ENCODE measurements around the gene DRD3. TPM values are rescaled to one million over a fixed set of nuclear protein-coding genes. Genes with fewer than 3 reads are reported as not detected.

DRD3 gene
- polyA plus RNA-seq, 1 donor from 2014 or later, result not detected

- no peaks in the 10 kb centered on the region for H4K20me1 ChIP-seq (ENCODE audit: insufficient read depth)
- H3K9me3 ChIP-seq (ENCODE audit: low read length), result no peaks in the 10 kb centered on the region
- H3K9ac ChIP-seq (ENCODE audit: low read length), result peak overlapping the region; percentile 46
- no peaks in the 10 kb centered on the region for H3K9me2 ChIP-seq (ENCODE audit: insufficient read depth, low read length)
- no peak overlapping the region for H3K27ac ChIP-seq (ENCODE audit: low read length)
- H3K4me3 ChIP-seq (ENCODE audit: low read length), result peak overlapping the region; percentile 60
- H3K36me3 ChIP-seq (ENCODE audit: insufficient read depth, low read length), result no peaks in the 10 kb centered on the region
- TF ChIP-seq EZH2 (IDR thresholded peaks at IDR 0.05; ENCODE audit: borderline replicate concordance, insufficient read depth, low read length, poor library complexity, severe bottlenecking) (no peak), MXI1 (conservative IDR thresholded peaks at IDR 0.05; ENCODE audit: poor library complexity, severe bottlenecking) (no peak), POLR2AphosphoS5 (IDR thresholded peaks at IDR 0.05) (no peak), RAD21 (conservative IDR thresholded peaks at IDR 0.05) (peak; percentile 93), SMC3 (conservative IDR thresholded peaks at IDR 0.05; ENCODE audit: poor library complexity) (peak; percentile 87), TAF1 (IDR thresholded peaks at IDR 0.05; ENCODE audit: low read depth) (no peak), EP300 (conservative IDR thresholded peaks at IDR 0.05; ENCODE audit: poor library complexity, severe bottlenecking) (peak; percentile 35), CTCF (IDR thresholded peaks at IDR 0.05; ENCODE audit: poor library complexity, severe bottlenecking) (peak; percentile 93)
- TF ChIP-seq, protein P1, sequence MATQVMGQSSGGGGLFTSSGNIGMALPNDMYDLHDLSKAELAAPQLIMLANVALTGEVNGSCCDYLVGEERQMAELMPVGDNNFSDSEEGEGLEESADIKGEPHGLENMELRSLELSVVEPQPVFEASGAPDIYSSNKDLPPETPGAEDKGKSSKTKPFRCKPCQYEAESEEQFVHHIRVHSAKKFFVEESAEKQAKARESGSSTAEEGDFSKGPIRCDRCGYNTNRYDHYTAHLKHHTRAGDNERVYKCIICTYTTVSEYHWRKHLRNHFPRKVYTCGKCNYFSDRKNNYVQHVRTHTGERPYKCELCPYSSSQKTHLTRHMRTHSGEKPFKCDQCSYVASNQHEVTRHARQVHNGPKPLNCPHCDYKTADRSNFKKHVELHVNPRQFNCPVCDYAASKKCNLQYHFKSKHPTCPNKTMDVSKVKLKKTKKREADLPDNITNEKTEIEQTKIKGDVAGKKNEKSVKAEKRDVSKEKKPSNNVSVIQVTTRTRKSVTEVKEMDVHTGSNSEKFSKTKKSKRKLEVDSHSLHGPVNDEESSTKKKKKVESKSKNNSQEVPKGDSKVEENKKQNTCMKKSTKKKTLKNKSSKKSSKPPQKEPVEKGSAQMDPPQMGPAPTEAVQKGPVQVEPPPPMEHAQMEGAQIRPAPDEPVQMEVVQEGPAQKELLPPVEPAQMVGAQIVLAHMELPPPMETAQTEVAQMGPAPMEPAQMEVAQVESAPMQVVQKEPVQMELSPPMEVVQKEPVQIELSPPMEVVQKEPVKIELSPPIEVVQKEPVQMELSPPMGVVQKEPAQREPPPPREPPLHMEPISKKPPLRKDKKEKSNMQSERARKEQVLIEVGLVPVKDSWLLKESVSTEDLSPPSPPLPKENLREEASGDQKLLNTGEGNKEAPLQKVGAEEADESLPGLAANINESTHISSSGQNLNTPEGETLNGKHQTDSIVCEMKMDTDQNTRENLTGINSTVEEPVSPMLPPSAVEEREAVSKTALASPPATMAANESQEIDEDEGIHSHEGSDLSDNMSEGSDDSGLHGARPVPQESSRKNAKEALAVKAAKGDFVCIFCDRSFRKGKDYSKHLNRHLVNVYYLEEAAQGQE (IDR thresholded peaks at IDR 0.05; ENCODE audit: borderline replicate concordance), result peak; percentile 18
- H3K27me3 ChIP-seq (ENCODE audit: insufficient read depth, low read depth, low read length), result no peaks in the 10 kb centered on the region
- H2AFZ ChIP-seq (ENCODE audit: low read depth, low read length), result no peak overlapping the region
- no peaks in the 10 kb centered on the region for H3F3A ChIP-seq (ENCODE audit: insufficient read depth, low read length, poor library complexity, severe bottlenecking)
- H3K79me2 ChIP-seq (replicated peaks; ENCODE audit: insufficient read depth, low read length), result no peaks in the 10 kb centered on the region
- no peak overlapping the region for H3K4me2 ChIP-seq (ENCODE audit: low read length)
Observed at GRCh38 chr3:114152519-114153151, 26.2 kb downstream of the DRD3 start.

DNA sequence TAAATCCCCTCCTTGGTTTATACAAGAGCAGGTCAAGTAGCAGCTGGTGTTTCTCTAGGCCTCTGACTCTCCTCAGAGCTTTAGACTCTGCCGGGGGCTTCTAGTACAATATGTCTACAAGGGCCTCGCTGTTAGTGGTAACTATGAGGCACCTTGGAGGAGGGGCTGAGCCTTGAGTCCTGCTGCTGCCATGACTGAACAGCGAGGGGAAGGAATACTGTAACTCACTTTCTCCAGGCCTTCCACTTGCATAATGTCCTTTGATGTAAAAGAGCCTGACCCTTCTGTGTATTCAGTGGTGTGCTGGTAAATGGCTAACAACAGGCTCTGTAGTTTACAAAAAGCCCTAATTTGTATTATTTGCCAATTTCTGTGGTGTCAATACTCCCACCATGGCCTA, 27.8 kb downstream of the DRD3 start:
- Histone ChIP-seq H3K36me3 (ENCODE audit: insufficient read depth, low read length) (no peaks in the 10 kb centered on the region), H2AFZ (ENCODE audit: low read depth, low read length) (no peak overlapping the region), H3K4me2 (ENCODE audit: low read length) (no peak overlapping the region), H4K20me1 (ENCODE audit: insufficient read depth) (no peaks in the 10 kb centered on the region), H3K79me2 (replicated peaks; ENCODE audit: insufficient read depth, low read length) (no peaks in the 10 kb centered on the region), H3K27me3 (ENCODE audit: insufficient read depth, low read depth, low read length) (no peaks in the 10 kb centered on the region), H3F3A (ENCODE audit: insufficient read depth, low read length, poor library complexity, severe bottlenecking) (no peaks in the 10 kb centered on the region), H3K9me3 (ENCODE audit: low read length) (no peaks in the 10 kb centered on the region), H3K9me2 (ENCODE audit: insufficient read depth, low read length) (no peaks in the 10 kb centered on the region), H3K27ac (ENCODE audit: low read length) (no peak overlapping the region), H3K4me3 (ENCODE audit: low read length) (no peak overlapping the region), H3K9ac (ENCODE audit: low read length) (no peak overlapping the region)
- TF ChIP-seq RAD21 (conservative IDR thresholded peaks at IDR 0.05) (no peak), POLR2AphosphoS5 (IDR thresholded peaks at IDR 0.05) (no peak), SMC3 (conservative IDR thresholded peaks at IDR 0.05; ENCODE audit: poor library complexity) (no peak), CTCF (IDR thresholded peaks at IDR 0.05; ENCODE audit: poor library complexity, severe bottlenecking) (no peak), TAF1 (IDR thresholded peaks at IDR 0.05; ENCODE audit: low read depth) (no peak), EP300 (conservative IDR thresholded peaks at IDR 0.05; ENCODE audit: poor library complexity, severe bottlenecking) (no peak), EZH2 (IDR thresholded peaks at IDR 0.05; ENCODE audit: borderline replicate concordance, insufficient read depth, low read length, poor library complexity, severe bottlenecking) (no peak), MXI1 (conservative IDR thresholded peaks at IDR 0.05; ENCODE audit: poor library complexity, severe bottlenecking) (no peak)
- TF ChIP-seq, protein P1 (IDR thresholded peaks at IDR 0.05; ENCODE audit: borderline replicate concordance), result no peak
